NCI-H748 treated with DMSO at 0.1 percent for 48 hours (cell line): Measurements from ENCODE around the gene CASP10.
"Not testable (repeated sequence)": the region's sequence is repeated elsewhere in the genome, so short reads cannot be mapped to it uniquely, and the experiment has no call there.

ENCODE experiments used
- DNase-seq: peaks from one replicate; lab custom pipeline; 2025; lab: John Stamatoyannopoulos, UW

The CASP10 gene

GRCh38 chr2:201233812-201234662 lies 51.1 kb downstream of the CASP10 start:
- DNase-seq: no peak

- no peak for DNase-seq
Measured at GRCh38 chr2:201234663-201235135, 51.8 kb downstream of the CASP10 start.

GRCh38 chr2:201235860-201236811 lies 53.2 kb downstream of the CASP10 start:
- peak; percentile 27 for DNase-seq

DNA sequence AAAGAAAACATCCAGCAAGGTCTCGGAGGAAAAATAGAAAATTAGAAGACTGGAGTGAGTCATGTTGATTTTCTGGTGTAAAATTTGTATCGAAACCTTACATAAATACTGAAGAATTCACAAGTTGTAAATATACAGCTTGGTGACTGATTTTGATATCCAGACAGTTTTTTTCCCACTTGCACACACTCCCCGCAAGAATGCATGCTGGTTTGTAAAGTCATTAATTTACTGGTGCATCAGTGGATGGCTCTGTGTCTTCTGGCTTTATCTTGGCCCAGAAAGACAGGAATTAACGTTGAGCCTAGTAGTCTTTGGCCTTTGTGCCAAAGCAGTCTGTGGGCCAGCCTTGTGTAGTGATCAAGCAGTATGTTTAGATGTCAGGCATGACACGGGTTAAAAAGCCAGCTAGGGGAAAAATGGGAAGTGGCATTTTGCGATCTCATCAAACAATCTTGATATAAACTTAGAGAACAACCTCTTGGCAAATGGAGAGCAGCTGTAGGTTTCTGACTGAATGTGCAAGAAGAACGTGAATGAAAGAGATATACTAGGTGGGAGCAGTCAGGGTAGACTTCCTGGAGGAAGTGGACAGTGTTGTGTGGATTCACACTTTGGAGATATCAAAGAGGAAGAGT lies 54.7 kb downstream of the CASP10 start:
- DNase-seq: no peak

- not testable (repeated sequence) for DNase-seq
Measured at GRCh38 chr2:201239167-201239935, 56.4 kb downstream of the CASP10 start.

GRCh38 chr2:201242571-201243277 lies 59.8 kb downstream of the CASP10 start:
- no peak for DNase-seq

DNA sequence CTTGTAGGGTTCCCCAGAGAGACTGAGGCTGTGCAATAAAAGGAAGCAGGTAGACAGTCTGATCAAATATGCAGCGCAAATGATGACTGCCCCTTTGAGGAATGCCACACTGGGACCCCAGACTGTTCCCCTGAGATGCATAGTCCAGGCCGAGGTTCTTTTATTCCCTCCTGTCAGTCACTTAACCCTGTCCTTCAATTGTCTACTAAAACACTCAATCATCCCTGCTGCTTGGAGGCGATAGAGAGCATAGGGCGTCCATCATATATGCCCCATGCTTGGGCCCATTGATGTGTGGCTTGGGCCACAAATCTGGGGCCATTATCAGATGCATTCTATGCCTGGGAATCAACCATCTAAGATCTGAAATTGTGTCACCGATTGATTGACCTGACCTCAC lies 61.9 kb downstream of the CASP10 start:
- DNase-seq: no peak

- no peak for DNase-seq
Measured at GRCh38 chr2:201246280-201246679, 63.3 kb downstream of the CASP10 start.

DNA sequence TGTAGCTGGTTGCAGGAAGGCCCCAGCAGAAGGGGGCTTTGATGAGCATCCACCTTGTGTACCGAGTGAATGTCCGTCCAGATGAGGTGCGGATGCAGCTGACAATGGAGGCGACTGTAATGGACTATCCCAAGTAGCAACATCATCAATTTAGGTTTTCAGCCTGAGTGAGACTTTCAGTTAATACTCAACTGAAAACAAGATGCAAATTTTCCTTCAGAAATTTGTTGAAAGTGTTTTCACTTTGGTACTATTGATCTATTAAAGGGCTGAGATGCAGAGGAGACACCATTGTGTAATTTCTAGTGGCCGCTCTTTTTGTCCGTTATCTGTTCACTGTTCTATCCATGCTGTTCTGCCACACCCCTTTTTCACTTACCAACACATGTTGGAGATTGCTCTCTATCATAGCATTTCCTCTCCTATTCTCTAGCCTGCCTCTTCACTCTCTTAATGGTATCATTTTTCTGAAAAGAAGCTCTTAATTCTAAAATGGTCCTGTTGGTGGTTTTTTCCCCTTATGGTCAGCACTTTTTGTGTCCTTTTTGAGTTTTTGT lies 65.4 kb downstream of the CASP10 start:
- DNase-seq: no peak

DNA sequence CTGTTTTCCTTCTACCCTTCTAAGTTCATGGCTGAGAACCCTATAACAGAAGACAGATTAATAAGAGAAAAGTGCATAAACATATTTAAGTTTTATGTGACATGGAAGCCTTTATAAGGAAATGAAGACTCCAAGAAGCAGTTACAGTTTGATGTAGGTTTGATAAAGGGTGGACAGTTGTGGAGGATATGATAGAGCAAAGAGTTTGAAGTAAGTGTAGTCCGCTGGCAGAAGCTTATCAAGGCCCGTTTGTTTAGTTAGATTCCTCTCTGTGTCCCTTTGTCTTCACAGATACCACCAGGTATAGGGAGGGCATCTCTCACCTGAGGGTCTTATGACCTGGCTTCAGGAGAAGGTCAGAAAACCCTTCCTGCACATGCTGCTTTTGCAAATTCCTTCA lies 66.9 kb downstream of the CASP10 start:
- DNase-seq: no peak

- no peak for DNase-seq
Measured at GRCh38 chr2:201250741-201251140, 67.8 kb downstream of the CASP10 start.

- DNase-seq: no peak
Measured at GRCh38 chr2:201254081-201254730, 71.3 kb downstream of the CASP10 start.

GRCh38 chr2:201255408-201256033 lies 72.6 kb downstream of the CASP10 start:
- no peak for DNase-seq

DNA sequence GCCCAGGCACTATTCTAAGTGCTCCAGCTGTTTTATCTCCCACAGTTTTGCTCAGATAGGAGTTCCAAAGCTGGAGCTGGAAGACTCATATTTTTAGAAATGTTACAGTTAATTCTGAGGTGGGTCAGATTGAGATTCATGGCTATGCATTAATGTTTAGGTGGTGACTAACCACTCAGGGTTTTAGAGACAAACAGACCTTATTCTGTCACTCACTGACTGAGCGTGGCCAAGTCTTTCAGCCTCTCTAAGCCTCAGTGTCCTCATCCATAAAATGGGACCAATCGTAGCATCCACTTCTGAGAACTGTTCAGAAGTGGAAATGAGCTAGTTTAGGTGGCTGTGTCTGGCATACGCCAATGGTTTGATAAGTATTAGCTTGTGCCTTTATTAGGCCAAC lies 73.1 kb downstream of the CASP10 start:
- no peak for DNase-seq

GRCh38 chr2:201257381-201257955 lies 74.5 kb downstream of the CASP10 start:
- DNase-seq: no peak

DNA sequence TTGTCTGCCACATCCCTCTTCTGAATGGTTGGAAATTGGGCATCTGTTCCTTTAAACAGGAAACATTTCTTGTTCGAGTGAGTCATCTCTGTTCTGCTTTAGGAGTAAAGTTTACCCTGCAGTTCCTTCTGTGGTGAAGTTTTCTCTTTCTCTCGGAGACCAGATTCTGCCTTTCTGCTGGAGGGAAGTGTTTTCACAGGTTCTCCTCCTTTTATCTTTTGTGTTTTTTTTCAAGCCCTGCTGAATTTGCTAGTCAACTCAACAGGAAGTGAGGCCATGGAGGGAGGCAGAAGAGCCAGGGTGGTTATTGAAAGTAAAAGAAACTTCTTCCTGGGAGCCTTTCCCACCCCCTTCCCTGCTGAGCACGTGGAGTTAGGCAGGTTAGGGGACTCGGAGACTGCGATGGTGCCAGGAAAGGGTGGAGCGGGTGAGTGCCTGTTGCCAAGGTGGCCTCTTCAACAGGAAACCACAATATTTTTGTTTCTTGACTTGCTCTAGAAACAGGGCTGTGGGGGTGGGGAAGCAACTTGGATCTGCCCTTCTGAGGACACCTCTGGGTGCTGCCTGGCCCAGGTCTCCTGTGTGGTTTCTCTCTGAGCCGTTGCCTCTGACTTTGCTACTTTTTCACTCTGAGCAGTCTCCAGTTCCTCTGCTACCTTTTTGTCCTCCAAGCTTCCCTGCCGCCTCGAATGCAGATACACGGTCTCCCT lies 75.2 kb downstream of the CASP10 start:
- no peak for DNase-seq

- DNase-seq: no peak
Measured at GRCh38 chr2:201258666-201259615, 76.0 kb downstream of the CASP10 start.
